Lower leg skin (tissue), 3 donors: ENCODE measurements around the gene LCK.

Experiments
- CTCF ChIP-seq, 3 donors: fragments of 450-650 bp; IDR thresholded peaks; one replicate each; pipeline ENCODE4 v1.5.1; 2016; ENCODE audit warnings: antibody characterized with exemption in 3 of 3, mild to moderate bottlenecking in 3 of 3, moderate library complexity in 2 of 3
- POLR2A ChIP-seq, 2 donors: fragments of 450-650 bp; IDR thresholded peaks; one replicate each; pipeline ENCODE4 v1.6.1; 2016 to 2017; ENCODE audit warnings: antibody characterized with exemption in 2 of 2, mild to moderate bottlenecking in 1 of 2, moderate library complexity in 1 of 2

GRCh38 chr1:32321712-32322291 lies 70.7 kb downstream of the LCK start:
- TF ChIP-seq CTCF (IDR thresholded peaks at IDR 0.05) (no peak), POLR2A (IDR thresholded peaks at IDR 0.05) (no peak)
